Trophoblast cell (in vitro differentiated cells and primary cell): ENCODE data around the gene IL18RAP.

Source experiments
- DNase-seq, 2 donors: peaks; one replicate each; pipeline ENCODE4 v3.0.0-alpha.2; 2016
- H2AFZ ChIP-seq: 2 replicates; pipeline ENCODE4 v1.6.1; 2013; ENCODE audit warnings: low read length, moderate library complexity, mild to moderate bottlenecking; ENCODE audit not compliant: insufficient read depth, poor library complexity
- H2AK5ac ChIP-seq: 2 replicates; pipeline ENCODE4 v1.6.1; 2013; ENCODE audit warnings: mild to moderate bottlenecking, low read length
- H2BK120ac ChIP-seq: 2 replicates; pipeline ENCODE4 v1.6.1; 2013; ENCODE audit warnings: low read length, mild to moderate bottlenecking, moderate library complexity; ENCODE audit not compliant: insufficient read depth, poor library complexity
- H2BK12ac ChIP-seq: 2 replicates; pipeline ENCODE4 v1.6.1; 2013; ENCODE audit warnings: mild to moderate bottlenecking, low read length, moderate library complexity
- H2BK5ac ChIP-seq: 2 replicates; pipeline ENCODE4 v1.6.1; 2013; ENCODE audit warnings: low read length, low read depth, moderate library complexity, mild to moderate bottlenecking; ENCODE audit not compliant: poor library complexity
- H3K14ac ChIP-seq: 2 replicates; pipeline ENCODE4 v1.6.1; 2013; ENCODE audit warnings: mild to moderate bottlenecking, low read length
- H3K18ac ChIP-seq: 2 replicates; pipeline ENCODE4 v1.6.1; 2013; ENCODE audit warnings: mild to moderate bottlenecking, low read length
- H3K23ac ChIP-seq: 2 replicates; pipeline ENCODE4 v1.6.1; 2013; ENCODE audit warnings: low read length
- H3K27ac ChIP-seq: 2 replicates; pipeline ENCODE4 v1.5.1; 2013; ENCODE audit warnings: low read depth, mild to moderate bottlenecking, inconsistent platforms, low read length, moderate library complexity
- H3K27me3 ChIP-seq: 2 replicates; pipeline ENCODE4 v1.6.1; 2013; ENCODE audit warnings: inconsistent platforms, mild to moderate bottlenecking, low read length, moderate library complexity; ENCODE audit not compliant: insufficient read depth
- H3K36me3 ChIP-seq, 2 experiments: 1 replicate in 1 of 2; 2 replicates in 1 of 2; pipeline ENCODE4 v1.6.1; 2013; ENCODE audit warnings: low read length in 2 of 2, mild to moderate bottlenecking in 2 of 2, moderate library complexity in 1 of 2; ENCODE audit not compliant: insufficient read depth in 2 of 2, control insufficient read depth in 1 of 2
- H3K4ac ChIP-seq: 2 replicates; pipeline ENCODE4 v1.6.1; 2013; ENCODE audit warnings: low read depth, mild to moderate bottlenecking, low read length, moderate library complexity
- H3K4me1 ChIP-seq, 2 experiments: 1 replicate in 1 of 2; 2 replicates in 1 of 2; pipeline ENCODE4 v1.6.1; 2013; ENCODE audit warnings: low read length in 2 of 2, mild to moderate bottlenecking in 2 of 2, moderate library complexity in 1 of 2; ENCODE audit not compliant: insufficient read depth in 2 of 2, control insufficient read depth in 1 of 2
- H3K4me2 ChIP-seq: 2 replicates; pipeline ENCODE4 v1.6.1; 2013; ENCODE audit warnings: inconsistent platforms, mild to moderate bottlenecking, low read length, moderate library complexity
- H3K4me3 ChIP-seq: 2 replicates; pipeline ENCODE4 v1.5.1; 2013; ENCODE audit warnings: mild to moderate bottlenecking, low read depth, low read length, inconsistent platforms
- H3K79me1 ChIP-seq: one replicate; pipeline ENCODE4 v1.6.1; 2013; ENCODE audit warnings: low read length
- H3K79me2 ChIP-seq: 2 replicates; pipeline ENCODE4 v1.6.1; 2013; ENCODE audit warnings: low read length, mild to moderate bottlenecking; ENCODE audit not compliant: control insufficient read depth, insufficient read depth, poor library complexity
- H3K9ac ChIP-seq: 2 replicates; pipeline ENCODE4 v1.6.1; 2013; ENCODE audit warnings: mild to moderate bottlenecking, low read length
- H3K9me3 ChIP-seq: 2 replicates; pipeline ENCODE4 v1.6.1; 2013; ENCODE audit warnings: low read depth, mild to moderate bottlenecking, control low read depth, inconsistent platforms, low read length; ENCODE audit not compliant: insufficient read depth
- H4K12ac ChIP-seq: 2 replicates; pipeline ENCODE4 v1.6.1; 2013; ENCODE audit warnings: low read depth, mild to moderate bottlenecking, low read length, moderate library complexity
- H4K8ac ChIP-seq: 2 replicates; pipeline ENCODE4 v1.6.1; 2013; ENCODE audit warnings: low read depth, mild to moderate bottlenecking, low read length, moderate library complexity
- H4K91ac ChIP-seq: one replicate; pipeline ENCODE4 v1.6.1; 2013; ENCODE audit warnings: low read depth, mild to moderate bottlenecking, low read length, moderate library complexity
- WGBS: extraction: QIAGEN DNeasy Blood & Tissue Kit; methylation state at CpG from one replicate; pipeline ENCODE4 v1.1.7; 2013; ENCODE audit warnings: missing lambda C conversion rate; ENCODE audit not compliant: insufficient read length, insufficient coverage; ENCODE audit errors: extremely low coverage; 5-methylcytosine and 5-hydroxymethylcytosine counted together

IL18RAP gene

DNA sequence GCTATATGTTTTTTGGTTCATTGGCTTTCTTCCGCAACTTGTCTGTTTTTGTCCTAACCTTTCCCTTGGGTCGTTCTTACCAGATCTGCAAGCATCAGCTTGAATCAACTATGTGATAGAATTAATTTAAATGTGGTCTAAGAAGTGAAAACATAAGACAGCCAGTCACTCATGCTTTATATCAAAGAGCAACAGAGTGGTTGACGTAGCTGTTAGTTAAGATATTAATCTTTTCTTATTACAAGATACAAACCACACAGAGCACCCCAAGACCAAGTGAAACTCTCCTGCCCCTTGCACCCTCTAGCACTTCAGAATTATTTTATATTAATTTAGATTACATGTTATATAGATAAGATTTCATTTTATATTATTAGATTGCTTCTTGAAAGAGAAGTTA lies 15.2 kb downstream of the IL18RAP start:
- no peak for DNase-seq
- Histone ChIP-seq H3K27me3 (no peaks in the 10 kb centered on the region), H4K12ac (no peak overlapping the region), H3K4me3 (no peak overlapping the region), H3K23ac (no peak overlapping the region), H2BK120ac (no peak overlapping the region), H3K36me3 (no peaks in the 10 kb centered on the region), H4K91ac (no peak overlapping the region), H3K27ac (no peak overlapping the region), H2BK5ac (no peak overlapping the region), H2BK12ac (no peak overlapping the region), H3K79me1 (no peaks in the 10 kb centered on the region), H3K4me2 (no peak overlapping the region), H4K8ac (no peak overlapping the region), H3K9ac (no peak overlapping the region), H3K14ac (no peak overlapping the region), H3K79me2 (no peaks in the 10 kb centered on the region), H2AFZ (no peak overlapping the region), H3K18ac (no peak overlapping the region), H3K4ac (no peak overlapping the region), H2AK5ac (no peak overlapping the region), H3K9me3 (no peaks in the 10 kb centered on the region), H3K4me1 (peaks cover 4 to 5% of the 10 kb centered on the region in 2 experiments)
- no CpG with 5 or more reads among the region's 3 CpGs for WGBS

GRCh38 chr2:102438578-102438977 lies 15.6 kb downstream of the IL18RAP start:
- H3K79me1 ChIP-seq: no peaks in the 10 kb centered on the region
- peaks cover 4 to 5% of the 10 kb centered on the region in 2 experiments for H3K4me1 ChIP-seq
- H2AFZ ChIP-seq: no peak overlapping the region
- no peaks in the 10 kb centered on the region for H3K27me3 ChIP-seq
- no peaks in the 10 kb centered on the region for H3K9me3 ChIP-seq
- DNase-seq: no peak
- H2BK12ac ChIP-seq: peak overlapping the region; percentile 41
- no peak overlapping the region for H4K8ac ChIP-seq
- WGBS: no CpG with 5 or more reads among the region's 2 CpGs
- no peak overlapping the region for H3K9ac ChIP-seq
- no peak overlapping the region for H3K18ac ChIP-seq
- no peak overlapping the region for H3K23ac ChIP-seq
- no peak overlapping the region for H2AK5ac ChIP-seq
- no peak overlapping the region for H3K4me2 ChIP-seq
- H4K12ac ChIP-seq: no peak overlapping the region
- no peak overlapping the region for H4K91ac ChIP-seq
- H3K36me3 ChIP-seq: no peaks in the 10 kb centered on the region
- H3K79me2 ChIP-seq: no peaks in the 10 kb centered on the region
- no peak overlapping the region for H3K27ac ChIP-seq
- no peak overlapping the region for H2BK5ac ChIP-seq
- no peak overlapping the region for H3K4ac ChIP-seq
- no peak overlapping the region for H3K14ac ChIP-seq
- H2BK120ac ChIP-seq: no peak overlapping the region
- H3K4me3 ChIP-seq: no peak overlapping the region

DNA sequence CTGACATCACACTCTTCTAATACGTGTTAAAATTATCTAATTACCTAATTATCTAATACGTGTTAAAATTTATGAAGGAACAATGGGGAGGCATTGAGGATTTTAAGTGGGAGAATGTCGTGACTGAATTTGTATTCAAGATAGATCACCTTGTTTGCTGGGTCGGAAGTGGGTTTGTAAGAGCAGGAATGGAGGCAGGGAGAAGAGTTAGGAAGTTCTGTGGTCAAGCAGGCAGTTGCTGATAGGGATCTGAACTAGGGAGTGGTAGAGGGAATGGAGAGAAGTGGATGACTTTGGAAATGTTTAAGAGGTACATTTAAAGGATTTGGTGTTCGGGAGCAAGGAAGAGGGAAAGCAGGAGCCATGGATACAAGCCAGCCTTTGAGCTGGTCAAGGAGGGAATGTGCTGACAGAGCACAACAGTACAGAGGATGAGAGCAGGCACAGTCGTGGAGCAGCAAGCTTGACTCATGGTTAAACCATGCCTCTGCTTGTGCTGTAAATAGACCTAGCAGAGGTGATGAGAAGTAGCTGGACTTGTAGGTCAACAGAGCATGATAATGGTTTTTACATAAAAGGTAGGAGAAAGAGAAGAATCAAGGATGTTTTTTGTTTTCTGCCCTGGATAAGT lies 16.2 kb downstream of the IL18RAP start:
- no peak overlapping the region for H4K12ac ChIP-seq
- H3K4me2 ChIP-seq: no peak overlapping the region
- no peak overlapping the region for H3K23ac ChIP-seq
- no peak overlapping the region for H3K4ac ChIP-seq
- no peaks in the 10 kb centered on the region for H3K9me3 ChIP-seq
- no peaks in the 10 kb centered on the region for H3K36me3 ChIP-seq
- H3K4me3 ChIP-seq: no peak overlapping the region
- H2AFZ ChIP-seq: no peak overlapping the region
- no peaks in the 10 kb centered on the region for H3K27me3 ChIP-seq
- H2BK120ac ChIP-seq: no peak overlapping the region
- no peaks in the 10 kb centered on the region for H3K79me2 ChIP-seq
- H2BK5ac ChIP-seq: no peak overlapping the region
- no peak overlapping the region for H2BK12ac ChIP-seq
- H3K79me1 ChIP-seq: no peaks in the 10 kb centered on the region
- no peak overlapping the region for H4K8ac ChIP-seq
- H3K14ac ChIP-seq: no peak overlapping the region
- H2AK5ac ChIP-seq: no peak overlapping the region
- peak; percentile 19 to 61 for DNase-seq
- no peak overlapping the region for H4K91ac ChIP-seq
- H3K18ac ChIP-seq: no peak overlapping the region
- no peak overlapping the region for H3K27ac ChIP-seq
- no CpG with 5 or more reads among the region's 6 CpGs for WGBS
- H3K4me1 ChIP-seq: peaks cover 4 to 5% of the 10 kb centered on the region in 2 experiments
- H3K9ac ChIP-seq: no peak overlapping the region

- no peak overlapping the region for H3K9ac ChIP-seq
- no peak overlapping the region for H4K8ac ChIP-seq
- no peak overlapping the region for H4K12ac ChIP-seq
- no peak overlapping the region for H2BK5ac ChIP-seq
- no peaks in the 10 kb centered on the region for H3K79me2 ChIP-seq
- H3K27ac ChIP-seq: no peak overlapping the region
- H3K4me3 ChIP-seq: no peak overlapping the region
- DNase-seq: peak; percentile 43 to 85
- peaks cover 4 to 5% of the 10 kb centered on the region in 2 experiments for H3K4me1 ChIP-seq
- H2AK5ac ChIP-seq: no peak overlapping the region
- H3K27me3 ChIP-seq: no peaks in the 10 kb centered on the region
- no peak overlapping the region for H3K18ac ChIP-seq
- H2BK12ac ChIP-seq: no peak overlapping the region
- no peaks in the 10 kb centered on the region for H3K36me3 ChIP-seq
- no peak overlapping the region for H2AFZ ChIP-seq
- H3K79me1 ChIP-seq: no peaks in the 10 kb centered on the region
- no peak overlapping the region for H4K91ac ChIP-seq
- no peak overlapping the region for H3K4me2 ChIP-seq
- WGBS: no CpG with 5 or more reads among the region's 13 CpGs
- no peak overlapping the region for H2BK120ac ChIP-seq
- no peak overlapping the region for H3K4ac ChIP-seq
- H3K9me3 ChIP-seq: no peaks in the 10 kb centered on the region
- no peak overlapping the region for H3K23ac ChIP-seq
- H3K14ac ChIP-seq: no peak overlapping the region
These were observed 20.2 kb downstream of the IL18RAP start for GRCh38 chr2:102442967-102443828.
